Endothelial cell of umbilical vein (primary cell): ENCODE results near the gene ZNF669.

Experiments
- EZH2 ChIP-seq: IDR thresholded peaks from 2 replicates; pipeline ENCODE4 v1.6.1; 2012; ENCODE audit warnings: borderline replicate concordance, low read depth, mild to moderate bottlenecking, moderate library complexity, low read length, inconsistent platforms; ENCODE audit not compliant: severe bottlenecking
- FOS ChIP-seq: IDR thresholded peaks from 2 replicates; pipeline ENCODE4 v1.6.1; 2011; ENCODE audit warnings: mild to moderate bottlenecking, low read length, moderate library complexity, borderline replicate concordance; ENCODE audit not compliant: insufficient read depth
- GATA2 ChIP-seq: IDR thresholded peaks from 2 replicates; pipeline ENCODE4 v1.7.0; 2011; ENCODE audit warnings: low read depth, mild to moderate bottlenecking, moderate library complexity, mixed read lengths, low read length; ENCODE audit not compliant: insufficient read length, insufficient read depth
- JUN ChIP-seq: IDR thresholded peaks from 2 replicates; pipeline ENCODE4 v1.6.1; 2011; ENCODE audit warnings: borderline replicate concordance, low read depth; ENCODE audit not compliant: insufficient read length, insufficient read depth
- MYC ChIP-seq: IDR thresholded peaks from one replicate; pipeline ENCODE4 v1.6.1; 2011; ENCODE audit warnings: mild to moderate bottlenecking, low read depth, low read length
- POLR2A ChIP-seq: IDR thresholded peaks from 2 replicates; pipeline ENCODE4 v1.6.1; 2012; ENCODE audit warnings: low read depth, mild to moderate bottlenecking, control low read depth, low read length
- POLR2AphosphoS5 ChIP-seq: IDR thresholded peaks from 2 replicates; pipeline ENCODE4 v1.6.1; 2012; ENCODE audit warnings: low read depth, mild to moderate bottlenecking, control low read depth, low read length, moderate library complexity; ENCODE audit not compliant: insufficient read depth
- TF ChIP-seq, protein P1 (sequence below), 2 donors: IDR thresholded peaks; 1 replicate in 1 of 2; 2 replicates in 1 of 2; pipeline ENCODE4 v1.5.1; 2011; ENCODE audit warnings: low read length in 2 of 2, mild to moderate bottlenecking in 2 of 2, moderate library complexity in 2 of 2, control low read depth in 1 of 2, inconsistent platforms in 1 of 2, low read depth in 1 of 2; ENCODE audit not compliant: insufficient read depth in 1 of 2; ENCODE audit errors: extremely low read depth in 1 of 2
- TF ChIP-seq, protein P2 (sequence below): IDR thresholded peaks from 2 replicates; pipeline ENCODE4 v1.6.1; 2011; ENCODE audit not compliant: insufficient read depth, insufficient read length

DNA sequence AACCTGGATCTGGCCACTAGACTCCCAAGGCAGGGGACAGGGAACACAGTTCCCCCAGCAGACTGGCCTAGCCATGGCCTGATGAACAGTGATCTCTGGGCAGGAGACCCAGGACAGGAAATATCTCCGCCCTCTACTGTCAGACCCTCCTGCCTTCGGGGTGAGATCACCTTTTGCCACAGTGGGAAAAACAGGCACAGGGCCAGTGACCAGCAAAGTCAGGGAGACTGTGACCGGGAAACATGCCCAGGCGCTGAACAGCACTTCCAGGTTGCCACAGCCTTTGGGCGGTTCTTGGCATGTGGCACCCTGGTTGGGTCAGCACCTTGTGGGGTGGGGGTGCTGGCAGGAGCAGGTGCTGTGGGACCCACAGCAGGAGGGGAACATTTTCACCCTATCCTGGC is 8.9 kb upstream of the ZNF669 start:
- TF ChIP-seq, protein P1, sequence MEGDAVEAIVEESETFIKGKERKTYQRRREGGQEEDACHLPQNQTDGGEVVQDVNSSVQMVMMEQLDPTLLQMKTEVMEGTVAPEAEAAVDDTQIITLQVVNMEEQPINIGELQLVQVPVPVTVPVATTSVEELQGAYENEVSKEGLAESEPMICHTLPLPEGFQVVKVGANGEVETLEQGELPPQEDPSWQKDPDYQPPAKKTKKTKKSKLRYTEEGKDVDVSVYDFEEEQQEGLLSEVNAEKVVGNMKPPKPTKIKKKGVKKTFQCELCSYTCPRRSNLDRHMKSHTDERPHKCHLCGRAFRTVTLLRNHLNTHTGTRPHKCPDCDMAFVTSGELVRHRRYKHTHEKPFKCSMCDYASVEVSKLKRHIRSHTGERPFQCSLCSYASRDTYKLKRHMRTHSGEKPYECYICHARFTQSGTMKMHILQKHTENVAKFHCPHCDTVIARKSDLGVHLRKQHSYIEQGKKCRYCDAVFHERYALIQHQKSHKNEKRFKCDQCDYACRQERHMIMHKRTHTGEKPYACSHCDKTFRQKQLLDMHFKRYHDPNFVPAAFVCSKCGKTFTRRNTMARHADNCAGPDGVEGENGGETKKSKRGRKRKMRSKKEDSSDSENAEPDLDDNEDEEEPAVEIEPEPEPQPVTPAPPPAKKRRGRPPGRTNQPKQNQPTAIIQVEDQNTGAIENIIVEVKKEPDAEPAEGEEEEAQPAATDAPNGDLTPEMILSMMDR (IDR thresholded peaks at IDR 0.05; ENCODE audit: extremely low read depth in 1 of 2, insufficient read depth in 1 of 2, low read depth in 1 of 2, low read length in 2 of 2): no peak
- TF ChIP-seq MYC (no peak), POLR2A (no peak), POLR2AphosphoS5 (no peak), GATA2 (no peak), FOS (no peak), EZH2 (no peak), JUN (no peak)
- TF ChIP-seq, protein P2, sequence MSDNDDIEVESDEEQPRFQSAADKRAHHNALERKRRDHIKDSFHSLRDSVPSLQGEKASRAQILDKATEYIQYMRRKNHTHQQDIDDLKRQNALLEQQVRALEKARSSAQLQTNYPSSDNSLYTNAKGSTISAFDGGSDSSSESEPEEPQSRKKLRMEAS: no peak
